DOHH2 (cell line): ENCODE measurements around the gene ABCC8.

Experiments
- H3F3A ChIP-seq: fragments of 200-600 bp; sonication (generic), shearing (Covaris generic); 2 replicates; pipeline ENCODE4 v1.6.0; 2016; ENCODE audit warnings: antibody characterized with exemption, mild to moderate bottlenecking; ENCODE audit not compliant: control insufficient read depth, insufficient read depth
- H3K27ac ChIP-seq: fragments of 200-600 bp; sonication (generic); 2 replicates; pipeline ENCODE4 v1.5.1; 2014; ENCODE audit warnings: low read depth, mild to moderate bottlenecking, low read length, moderate library complexity
- H3K27me3 ChIP-seq: fragments of 200-600 bp; sonication (generic); 2 replicates; pipeline ENCODE4 v1.6.1; 2014; ENCODE audit warnings: mild to moderate bottlenecking, low read length, mixed read lengths; ENCODE audit not compliant: control insufficient read depth
- H3K36me3 ChIP-seq: fragments of 200-600 bp; sonication (generic); 2 replicates; pipeline ENCODE4 v1.6.1; 2014; ENCODE audit warnings: mild to moderate bottlenecking, low read length, moderate library complexity, mixed read lengths; ENCODE audit not compliant: control insufficient read depth
- H3K4me1 ChIP-seq: fragments of 200-600 bp; sonication (generic); 2 replicates; pipeline ENCODE4 v1.6.1; 2014; ENCODE audit warnings: mild to moderate bottlenecking, low read length, mixed read lengths; ENCODE audit not compliant: control insufficient read depth
- H3K4me2 ChIP-seq: fragments of 200-600 bp; sonication (generic); 2 replicates; pipeline ENCODE4 v1.6.0; 2014; ENCODE audit warnings: mild to moderate bottlenecking, low read length, moderate library complexity
- H3K4me3 ChIP-seq: fragments of 200-600 bp; sonication (generic); 2 replicates; pipeline ENCODE4 v1.5.1; 2014; ENCODE audit warnings: mild to moderate bottlenecking, low read length, mixed read lengths
- H3K79me2 ChIP-seq: fragments of 200-600 bp; sonication (generic); 2 replicates; pipeline ENCODE4 v1.6.1; 2014; ENCODE audit warnings: mild to moderate bottlenecking, low read length, mixed read lengths; ENCODE audit not compliant: control insufficient read depth
- H3K9me2 ChIP-seq: fragments of 200-600 bp; sonication (generic); replicated peaks from 2 replicates; pipeline ENCODE4 v1.6.1; 2014; ENCODE audit warnings: mild to moderate bottlenecking, low read length, mixed read lengths; ENCODE audit not compliant: control insufficient read depth
- H3K9me3 ChIP-seq: fragments of 200-600 bp; sonication (generic); 2 replicates; pipeline ENCODE4 v1.6.1; 2014; ENCODE audit warnings: antibody characterized with exemption, low read length, mixed read lengths; ENCODE audit not compliant: control insufficient read depth, insufficient read depth
- H4K20me1 ChIP-seq: fragments of 200-600 bp; sonication (generic); 2 replicates; pipeline ENCODE4 v1.6.0; 2014; ENCODE audit warnings: low read depth, mild to moderate bottlenecking, antibody characterized with exemption, low read length, moderate library complexity; ENCODE audit not compliant: control insufficient read depth, insufficient read depth
- EZH2phosphoT487 ChIP-seq: fragments of 200-600 bp; sonication (generic); IDR thresholded peaks from 2 replicates; pipeline ENCODE4 v1.6.1; 2017; ENCODE audit warnings: borderline replicate concordance, mild to moderate bottlenecking, antibody characterized with exemption, low read length, moderate library complexity, mixed read lengths
- TF ChIP-seq, protein P1 (sequence below): fragments of 200-600 bp; sonication (generic); IDR thresholded peaks from one replicate; pipeline ENCODE4 v1.5.1; 2014; ENCODE audit warnings: antibody characterized with exemption, mild to moderate bottlenecking, low read depth, low read length; ENCODE audit not compliant: poor library complexity, severe bottlenecking

ABCC8 gene

DNA sequence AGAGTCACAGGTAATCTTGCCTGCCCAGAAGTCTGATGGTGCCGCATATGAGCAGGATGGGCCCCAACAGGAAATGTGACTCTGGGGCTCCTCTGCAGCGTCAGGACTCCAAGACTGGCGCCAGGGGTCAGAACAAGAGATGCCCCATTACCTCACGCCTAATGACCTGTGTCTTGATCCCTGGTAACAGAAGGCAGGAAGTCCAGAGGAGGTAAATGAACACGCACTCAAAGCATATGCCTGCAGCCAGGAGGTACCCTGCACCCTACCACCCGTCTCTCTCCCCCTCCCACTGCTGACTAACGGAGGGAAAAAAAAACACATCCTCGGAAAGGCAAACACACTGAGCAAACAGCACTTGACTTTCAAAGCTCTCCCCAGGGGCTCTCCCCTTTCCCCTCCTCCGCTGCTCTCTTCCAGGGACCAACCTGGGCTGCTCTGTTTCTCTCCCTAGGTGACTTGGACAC is 37.3 kb downstream of the ABCC8 start:
- Histone ChIP-seq H3K27me3 (peaks cover 9% of the 10 kb centered on the region; the same call in 1 of the 2 replicates), H3F3A (no peaks in the 10 kb centered on the region), H3K4me3 (no peak overlapping the region), H3K9me3 (no peaks in the 10 kb centered on the region), H3K27ac (no peak overlapping the region), H3K36me3 (no peaks in the 10 kb centered on the region), H3K9me2 (no peaks in the 10 kb centered on the region), H4K20me1 (no peaks in the 10 kb centered on the region), H3K4me2 (no peak overlapping the region), H3K4me1 (no peaks in the 10 kb centered on the region), H3K79me2 (no peaks in the 10 kb centered on the region)
- no peak for TF ChIP-seq EZH2phosphoT487
- TF ChIP-seq, protein P1, sequence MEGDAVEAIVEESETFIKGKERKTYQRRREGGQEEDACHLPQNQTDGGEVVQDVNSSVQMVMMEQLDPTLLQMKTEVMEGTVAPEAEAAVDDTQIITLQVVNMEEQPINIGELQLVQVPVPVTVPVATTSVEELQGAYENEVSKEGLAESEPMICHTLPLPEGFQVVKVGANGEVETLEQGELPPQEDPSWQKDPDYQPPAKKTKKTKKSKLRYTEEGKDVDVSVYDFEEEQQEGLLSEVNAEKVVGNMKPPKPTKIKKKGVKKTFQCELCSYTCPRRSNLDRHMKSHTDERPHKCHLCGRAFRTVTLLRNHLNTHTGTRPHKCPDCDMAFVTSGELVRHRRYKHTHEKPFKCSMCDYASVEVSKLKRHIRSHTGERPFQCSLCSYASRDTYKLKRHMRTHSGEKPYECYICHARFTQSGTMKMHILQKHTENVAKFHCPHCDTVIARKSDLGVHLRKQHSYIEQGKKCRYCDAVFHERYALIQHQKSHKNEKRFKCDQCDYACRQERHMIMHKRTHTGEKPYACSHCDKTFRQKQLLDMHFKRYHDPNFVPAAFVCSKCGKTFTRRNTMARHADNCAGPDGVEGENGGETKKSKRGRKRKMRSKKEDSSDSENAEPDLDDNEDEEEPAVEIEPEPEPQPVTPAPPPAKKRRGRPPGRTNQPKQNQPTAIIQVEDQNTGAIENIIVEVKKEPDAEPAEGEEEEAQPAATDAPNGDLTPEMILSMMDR = no peak

DNA sequence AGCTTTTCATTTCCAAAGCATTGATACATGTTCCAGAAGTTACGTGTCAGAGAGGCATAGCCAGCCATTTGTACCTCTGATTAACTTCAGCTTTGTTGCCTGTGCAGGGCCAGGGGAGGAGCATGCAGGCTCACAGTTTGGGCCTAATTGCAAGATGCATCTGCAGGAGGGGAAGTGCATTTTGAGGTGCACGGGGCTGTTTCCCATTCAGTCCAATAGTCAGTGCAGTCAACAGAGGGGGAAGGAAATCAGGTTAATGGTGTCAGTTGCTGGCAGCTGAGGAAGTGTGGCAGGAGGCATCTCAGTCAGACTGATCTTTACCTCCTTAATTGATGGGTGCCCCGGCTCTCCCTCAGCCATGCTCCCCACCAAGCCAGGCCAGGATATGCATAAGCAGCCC is 39.3 kb downstream of the ABCC8 start:
- Histone ChIP-seq H3K27me3 (peaks cover 9% of the 10 kb centered on the region; the same call in 1 of the 2 replicates), H3K9me2 (no peaks in the 10 kb centered on the region), H3K4me1 (no peaks in the 10 kb centered on the region), H3K4me3 (no peak overlapping the region), H3F3A (no peaks in the 10 kb centered on the region), H3K27ac (no peak overlapping the region), H3K9me3 (no peaks in the 10 kb centered on the region), H3K79me2 (no peaks in the 10 kb centered on the region), H4K20me1 (no peaks in the 10 kb centered on the region), H3K4me2 (no peak overlapping the region), H3K36me3 (no peaks in the 10 kb centered on the region)
- no peak for TF ChIP-seq EZH2phosphoT487
- TF ChIP-seq, protein P1 = no peak

DNA sequence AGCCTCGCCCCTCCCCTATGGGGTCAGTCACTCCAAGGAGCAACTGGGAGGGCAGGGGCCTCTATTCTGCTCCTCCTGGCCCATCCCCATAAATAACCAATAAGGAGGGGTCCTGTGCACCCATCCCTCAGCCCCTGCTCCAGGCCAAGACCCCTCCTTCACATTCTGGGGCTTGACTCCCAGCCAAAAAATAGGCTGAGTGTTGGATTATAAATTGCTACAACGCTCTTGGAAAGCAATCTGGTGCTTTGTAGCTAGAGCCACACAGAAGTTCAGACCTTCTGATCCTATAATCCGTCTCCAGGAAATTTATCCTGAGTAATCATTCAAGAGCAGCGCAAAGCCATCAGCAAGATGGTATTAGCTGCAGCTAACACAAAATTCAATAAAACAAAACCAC is 42.5 kb downstream of the ABCC8 start:
- no peaks in the 10 kb centered on the region for H3F3A ChIP-seq
- no peaks in the 10 kb centered on the region for H3K9me3 ChIP-seq
- H3K27ac ChIP-seq = no peak overlapping the region
- no peaks in the 10 kb centered on the region for H3K79me2 ChIP-seq
- H3K4me2 ChIP-seq = no peak overlapping the region
- H3K9me2 ChIP-seq = no peaks in the 10 kb centered on the region
- no peaks in the 10 kb centered on the region for H4K20me1 ChIP-seq
- no peaks in the 10 kb centered on the region for H3K4me1 ChIP-seq
- H3K36me3 ChIP-seq = no peaks in the 10 kb centered on the region
- no peak overlapping the region for H3K4me3 ChIP-seq
- TF ChIP-seq EZH2phosphoT487 = no peak
- TF ChIP-seq, protein P1 = no peak
- peaks cover 5% of the 10 kb centered on the region; the same call in 1 of the 2 replicates for H3K27me3 ChIP-seq

- Histone ChIP-seq H3K79me2 (no peaks in the 10 kb centered on the region), H3K4me3 (no peak overlapping the region), H3K4me1 (no peaks in the 10 kb centered on the region), H3K4me2 (no peak overlapping the region), H4K20me1 (no peaks in the 10 kb centered on the region), H3K9me2 (no peaks in the 10 kb centered on the region), H3K27me3 (peaks cover 5% of the 10 kb centered on the region; the same call in 1 of the 2 replicates), H3K27ac (no peak overlapping the region), H3K36me3 (no peaks in the 10 kb centered on the region), H3K9me3 (no peaks in the 10 kb centered on the region), H3F3A (no peaks in the 10 kb centered on the region)
- TF ChIP-seq, protein P1 = no peak
- TF ChIP-seq EZH2phosphoT487 = no peak
Measured at GRCh38 chr11:17432002-17432401, 44.6 kb downstream of the ABCC8 start.
